GM12892 (cell line): ENCODE results near the gene ATP6V0E1.

ENCODE experiments used
- POLR2A ChIP-seq: IDR thresholded peaks from 2 replicates; pipeline ENCODE4 v1.6.1; 2011; ENCODE audit warnings: low read depth, low read length, control low read depth
- POLR2AphosphoS5 ChIP-seq: IDR thresholded peaks from 2 replicates; pipeline ENCODE4 v1.6.1; 2011; ENCODE audit warnings: low read depth, low read length, control low read depth
- TAF1 ChIP-seq: IDR thresholded peaks from 2 replicates; pipeline ENCODE4 v1.6.1; 2011; ENCODE audit warnings: low read depth, mild to moderate bottlenecking, control low read depth, low read length, borderline replicate concordance

DNA sequence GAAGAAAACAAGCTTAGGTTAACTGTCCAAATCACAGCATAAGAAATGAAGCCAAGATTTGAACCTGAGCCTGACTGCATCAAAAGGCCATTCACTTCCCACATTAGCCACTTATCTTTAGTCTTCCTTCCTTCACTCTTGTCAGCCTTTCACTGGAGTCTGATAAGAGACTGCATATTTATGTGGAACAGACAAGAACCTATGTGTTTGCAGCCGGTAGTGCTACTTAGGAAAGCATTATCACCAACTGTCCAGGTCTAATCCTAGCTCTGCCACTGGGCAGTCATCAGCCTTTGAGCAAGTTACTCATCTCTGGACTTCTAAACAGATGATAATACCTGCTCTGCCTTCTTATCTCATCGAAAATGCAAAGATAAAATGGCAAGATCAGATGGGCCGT is 12.1 kb upstream of the ATP6V0E1 start:
- TF ChIP-seq POLR2A (no peak), POLR2AphosphoS5 (no peak), TAF1 (no peak)
